ENCODE results near the gene DSCAM. TPM values are rescaled to one million over a fixed set of nuclear protein-coding genes. Genes with fewer than 3 reads are reported as not detected.

DSCAM gene
- total RNA-seq, 1 experiment from 2014 or later = not detected

DNA sequence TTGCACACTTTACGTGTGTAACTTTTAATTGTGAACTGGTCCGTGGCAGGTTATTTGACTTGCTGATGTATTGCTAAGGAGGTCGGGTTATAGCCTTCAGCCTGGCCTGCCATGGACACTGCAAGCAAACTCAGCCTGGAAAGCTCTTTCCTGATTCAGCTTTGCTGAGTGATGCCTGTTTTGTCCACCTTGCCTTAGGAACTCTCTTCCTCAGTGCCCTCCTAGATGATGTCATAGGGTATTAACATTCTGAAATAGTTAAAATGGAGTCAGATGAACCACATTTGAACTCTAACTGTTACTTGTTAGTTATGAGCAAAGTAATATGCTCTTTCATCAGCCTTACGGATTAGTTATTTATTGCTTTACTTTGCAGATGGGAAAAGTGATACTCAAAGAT lies 533.7 kb downstream of the DSCAM start (continued):
- TF ChIP-seq, protein P1, sequence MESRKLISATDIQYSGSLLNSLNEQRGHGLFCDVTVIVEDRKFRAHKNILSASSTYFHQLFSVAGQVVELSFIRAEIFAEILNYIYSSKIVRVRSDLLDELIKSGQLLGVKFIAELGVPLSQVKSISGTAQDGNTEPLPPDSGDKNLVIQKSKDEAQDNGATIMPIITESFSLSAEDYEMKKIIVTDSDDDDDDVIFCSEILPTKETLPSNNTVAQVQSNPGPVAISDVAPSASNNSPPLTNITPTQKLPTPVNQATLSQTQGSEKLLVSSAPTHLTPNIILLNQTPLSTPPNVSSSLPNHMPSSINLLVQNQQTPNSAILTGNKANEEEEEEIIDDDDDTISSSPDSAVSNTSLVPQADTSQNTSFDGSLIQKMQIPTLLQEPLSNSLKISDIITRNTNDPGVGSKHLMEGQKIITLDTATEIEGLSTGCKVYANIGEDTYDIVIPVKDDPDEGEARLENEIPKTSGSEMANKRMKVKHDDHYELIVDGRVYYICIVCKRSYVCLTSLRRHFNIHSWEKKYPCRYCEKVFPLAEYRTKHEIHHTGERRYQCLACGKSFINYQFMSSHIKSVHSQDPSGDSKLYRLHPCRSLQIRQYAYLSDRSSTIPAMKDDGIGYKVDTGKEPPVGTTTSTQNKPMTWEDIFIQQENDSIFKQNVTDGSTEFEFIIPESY (IDR thresholded peaks at IDR 0.05; ENCODE audit: extremely low read depth, insufficient replicate concordance, low read length) = no peak
- TF ChIP-seq, protein P2, sequence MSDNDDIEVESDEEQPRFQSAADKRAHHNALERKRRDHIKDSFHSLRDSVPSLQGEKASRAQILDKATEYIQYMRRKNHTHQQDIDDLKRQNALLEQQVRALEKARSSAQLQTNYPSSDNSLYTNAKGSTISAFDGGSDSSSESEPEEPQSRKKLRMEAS (IDR thresholded peaks at IDR 0.05) = no peak
- TF ChIP-seq POLR2A (IDR thresholded peaks at IDR 0.05; ENCODE audit: borderline replicate concordance, extremely low read depth, insufficient read depth, insufficient read length) (no peak), CEBPB (IDR thresholded peaks at IDR 0.05; ENCODE audit: low read depth) (no peak), EGR1 (IDR thresholded peaks at IDR 0.05; ENCODE audit: low read depth) (no peak), SP1 (IDR thresholded peaks at IDR 0.05; ENCODE audit: low read depth) (no peak), FOSL1 (IDR thresholded peaks at IDR 0.05; ENCODE audit: low read depth) (no peak), ZNF274 (IDR thresholded peaks at IDR 0.05; ENCODE audit: low read depth, low read length) (no peak)

DNA sequence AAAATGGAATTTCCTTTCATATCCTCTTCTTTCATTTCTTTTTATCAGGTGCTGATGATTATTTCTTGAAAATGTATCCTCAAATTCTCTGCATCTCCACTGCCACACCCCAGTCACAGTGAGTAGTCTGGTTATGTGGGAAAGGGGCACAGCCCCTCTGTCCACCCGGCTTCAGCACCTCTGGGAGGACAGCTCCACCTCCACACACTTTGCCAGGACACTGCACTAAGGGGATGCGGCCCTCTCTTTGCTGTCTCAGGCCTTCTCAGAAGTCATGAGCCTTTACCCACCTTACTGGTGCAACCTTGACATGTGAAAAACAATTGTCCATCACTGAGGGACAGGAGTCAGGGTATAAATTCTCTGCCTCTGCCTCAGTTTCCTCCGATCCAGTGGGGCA lies 546.7 kb downstream of the DSCAM start:
- intact Hi-C loops (cut with micrococcal nuclease) = no loop called here
- no peaks in the 10 kb centered on the region for H4K20me1 ChIP-seq (ENCODE audit: insufficient read depth)
- no TSS peak for BruUV-seq (replicated peaks)

More for the DNA sequence above, 546.7 kb downstream of the DSCAM start:
- no peak overlapping the region for H3K9ac ChIP-seq (ENCODE audit: low read length)
- DNase-seq (ENCODE audit: low read depth, low spot score) (no peak), ATAC-seq (no peak)
- no peak overlapping the region for H3K27ac ChIP-seq (ENCODE audit: low read depth, low read length)
- RAD21 ChIA-PET (ENCODE audit: low non-redundant PET in 1 of 2, low total read pairs in 2 of 2, uncharacterized antibody in 2 of 2, unreplicated experiment in 2 of 2) = no interaction called here
- H3K4me3 ChIP-seq (replicated peaks in 1 of 2; ENCODE audit: low read depth in 1 of 2, low read length in 2 of 2) = no peak overlapping the region
- no peak for TF ChIP-seq CEBPB (IDR thresholded peaks at IDR 0.05; ENCODE audit: low read depth)
- TF ChIP-seq ELF1 (IDR thresholded peaks at IDR 0.05; ENCODE audit: borderline replicate concordance, low read depth) = no peak
- TF ChIP-seq, protein P1 (IDR thresholded peaks at IDR 0.05; ENCODE audit: extremely low read depth, insufficient replicate concordance, low read length) = no peak
- TF ChIP-seq, protein P3, sequence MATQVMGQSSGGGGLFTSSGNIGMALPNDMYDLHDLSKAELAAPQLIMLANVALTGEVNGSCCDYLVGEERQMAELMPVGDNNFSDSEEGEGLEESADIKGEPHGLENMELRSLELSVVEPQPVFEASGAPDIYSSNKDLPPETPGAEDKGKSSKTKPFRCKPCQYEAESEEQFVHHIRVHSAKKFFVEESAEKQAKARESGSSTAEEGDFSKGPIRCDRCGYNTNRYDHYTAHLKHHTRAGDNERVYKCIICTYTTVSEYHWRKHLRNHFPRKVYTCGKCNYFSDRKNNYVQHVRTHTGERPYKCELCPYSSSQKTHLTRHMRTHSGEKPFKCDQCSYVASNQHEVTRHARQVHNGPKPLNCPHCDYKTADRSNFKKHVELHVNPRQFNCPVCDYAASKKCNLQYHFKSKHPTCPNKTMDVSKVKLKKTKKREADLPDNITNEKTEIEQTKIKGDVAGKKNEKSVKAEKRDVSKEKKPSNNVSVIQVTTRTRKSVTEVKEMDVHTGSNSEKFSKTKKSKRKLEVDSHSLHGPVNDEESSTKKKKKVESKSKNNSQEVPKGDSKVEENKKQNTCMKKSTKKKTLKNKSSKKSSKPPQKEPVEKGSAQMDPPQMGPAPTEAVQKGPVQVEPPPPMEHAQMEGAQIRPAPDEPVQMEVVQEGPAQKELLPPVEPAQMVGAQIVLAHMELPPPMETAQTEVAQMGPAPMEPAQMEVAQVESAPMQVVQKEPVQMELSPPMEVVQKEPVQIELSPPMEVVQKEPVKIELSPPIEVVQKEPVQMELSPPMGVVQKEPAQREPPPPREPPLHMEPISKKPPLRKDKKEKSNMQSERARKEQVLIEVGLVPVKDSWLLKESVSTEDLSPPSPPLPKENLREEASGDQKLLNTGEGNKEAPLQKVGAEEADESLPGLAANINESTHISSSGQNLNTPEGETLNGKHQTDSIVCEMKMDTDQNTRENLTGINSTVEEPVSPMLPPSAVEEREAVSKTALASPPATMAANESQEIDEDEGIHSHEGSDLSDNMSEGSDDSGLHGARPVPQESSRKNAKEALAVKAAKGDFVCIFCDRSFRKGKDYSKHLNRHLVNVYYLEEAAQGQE (IDR thresholded peaks at IDR 0.05; ENCODE audit: low read depth) = no peak
- TF ChIP-seq SP1 (IDR thresholded peaks at IDR 0.05; ENCODE audit: low read depth) = no peak
- no peak for TF ChIP-seq EZH2phosphoT487 (IDR thresholded peaks at IDR 0.05; ENCODE audit: borderline replicate concordance)
- TF ChIP-seq CBX3 (IDR thresholded peaks at IDR 0.05; ENCODE audit: low read depth) = no peak
- TF ChIP-seq, protein P4, sequence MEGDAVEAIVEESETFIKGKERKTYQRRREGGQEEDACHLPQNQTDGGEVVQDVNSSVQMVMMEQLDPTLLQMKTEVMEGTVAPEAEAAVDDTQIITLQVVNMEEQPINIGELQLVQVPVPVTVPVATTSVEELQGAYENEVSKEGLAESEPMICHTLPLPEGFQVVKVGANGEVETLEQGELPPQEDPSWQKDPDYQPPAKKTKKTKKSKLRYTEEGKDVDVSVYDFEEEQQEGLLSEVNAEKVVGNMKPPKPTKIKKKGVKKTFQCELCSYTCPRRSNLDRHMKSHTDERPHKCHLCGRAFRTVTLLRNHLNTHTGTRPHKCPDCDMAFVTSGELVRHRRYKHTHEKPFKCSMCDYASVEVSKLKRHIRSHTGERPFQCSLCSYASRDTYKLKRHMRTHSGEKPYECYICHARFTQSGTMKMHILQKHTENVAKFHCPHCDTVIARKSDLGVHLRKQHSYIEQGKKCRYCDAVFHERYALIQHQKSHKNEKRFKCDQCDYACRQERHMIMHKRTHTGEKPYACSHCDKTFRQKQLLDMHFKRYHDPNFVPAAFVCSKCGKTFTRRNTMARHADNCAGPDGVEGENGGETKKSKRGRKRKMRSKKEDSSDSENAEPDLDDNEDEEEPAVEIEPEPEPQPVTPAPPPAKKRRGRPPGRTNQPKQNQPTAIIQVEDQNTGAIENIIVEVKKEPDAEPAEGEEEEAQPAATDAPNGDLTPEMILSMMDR (IDR thresholded peaks at IDR 0.05 in 2 of 3, conservative IDR thresholded peaks at IDR 0.05 in 1 of 3; ENCODE audit: borderline replicate concordance in 1 of 3, insufficient read depth in 1 of 3, low read depth in 2 of 3, low read length in 2 of 3) = no peak
- TF ChIP-seq FOSL1 (IDR thresholded peaks at IDR 0.05; ENCODE audit: low read depth) = no peak
- TF ChIP-seq EGR1 (IDR thresholded peaks at IDR 0.05; ENCODE audit: low read depth) = no peak
- no peak for TF ChIP-seq SRF (IDR thresholded peaks at IDR 0.05; ENCODE audit: low read depth)
- TF ChIP-seq JUND (IDR thresholded peaks at IDR 0.05) = no peak
- TF ChIP-seq POLR2AphosphoS5 (IDR thresholded peaks at IDR 0.05; ENCODE audit: low read depth, low read length) = no peak
- no peak overlapping the region for H2AFZ ChIP-seq (ENCODE audit: low read depth, low read length, poor library complexity, severe bottlenecking)
- H3K27me3 ChIP-seq (ENCODE audit: insufficient read depth, low read length) = no peaks in the 10 kb centered on the region
- H3K4me1 ChIP-seq (ENCODE audit: control insufficient read depth in 1 of 2, insufficient read depth in 2 of 2, low read length in 2 of 2) = no peaks in the 10 kb centered on the region
- H3K9me2 ChIP-seq (ENCODE audit: insufficient read depth) = no peaks in the 10 kb centered on the region
- CTCF ChIA-PET = no interaction called here
- H3K79me2 ChIP-seq (ENCODE audit: insufficient read depth, low read length) = no peaks in the 10 kb centered on the region
- no peaks in the 10 kb centered on the region for H3K36me3 ChIP-seq (ENCODE audit: control insufficient read depth in 1 of 2, insufficient read depth in 2 of 2, low read length in 2 of 2)
- peaks cover 13 to 23% of the 10 kb centered on the region in 2 experiments; a peak in 2 of 4 replicates for H3K9me3 ChIP-seq (ENCODE audit: control insufficient read depth in 1 of 2, insufficient read depth in 1 of 2, low read depth in 1 of 2, low read length in 2 of 2)
- no peak overlapping the region for H3K4me2 ChIP-seq (ENCODE audit: low read length)
- POLR2A ChIA-PET = no interaction called here

All from HCT116 (cell line).